PFSK-1 (cell line): Measurements from ENCODE around the gene RPGRIP1.

ENCODE experiments used
- FOXP2 ChIP-seq: optimal IDR thresholded peaks from 2 replicates; pipeline ENCODE3; 2011; ENCODE audit warnings: borderline replicate concordance, control low read depth, inconsistent platforms; ENCODE audit not compliant: insufficient read depth; ENCODE audit errors: extremely low read length, extremely low read depth
- POLR2AphosphoS5 ChIP-seq: IDR thresholded peaks from 2 replicates; pipeline ENCODE4 v1.6.1; 2012; ENCODE audit warnings: low read depth, mild to moderate bottlenecking, control low read depth, low read length, moderate library complexity
- REST ChIP-seq, 2 experiments: IDR thresholded peaks; 2 replicates each; pipeline versions ENCODE4 v1.6.1 to v1.8.0; 2011 to 2012; ENCODE audit warnings: low read depth in 2 of 2, low read length in 2 of 2, control low read depth in 1 of 2, inconsistent platforms in 1 of 2, mild to moderate bottlenecking in 1 of 2, moderate library complexity in 1 of 2; ENCODE audit not compliant: insufficient read depth in 1 of 2
- SIN3A ChIP-seq: IDR thresholded peaks from 2 replicates; pipeline ENCODE4 v1.6.1; 2012; ENCODE audit warnings: mild to moderate bottlenecking, low read length, moderate library complexity, borderline replicate concordance; ENCODE audit not compliant: insufficient read depth
- TAF1 ChIP-seq: IDR thresholded peaks from 2 replicates; pipeline ENCODE4 v1.6.1; 2012; ENCODE audit warnings: low read length, control low read depth, borderline replicate concordance; ENCODE audit not compliant: insufficient read depth

- TF ChIP-seq POLR2AphosphoS5 (no peak), REST (IDR thresholded peaks at IDR 0.05; ENCODE audit: insufficient read depth in 1 of 2, low read depth in 2 of 2, low read length in 2 of 2) (no peak), TAF1 (no peak), SIN3A (no peak), FOXP2 (no peak)
Observed at GRCh38 chr14:21302013-21302835, 22.3 kb downstream of the RPGRIP1 start.
